HCT116 (cell line): ENCODE data around the gene SERGEF. TPM values are rescaled to one million over a fixed set of nuclear protein-coding genes. Genes with fewer than 3 reads are reported as not detected.

Experiments used
- ATAC-seq: fragments of 200-7000 bp; cut with Tn5 transposase; 2 replicates; pipeline ENCODE4 v1.9.1; 2020; ENCODE audit warnings: mild to moderate bottlenecking, moderate library complexity
- BruUV-seq: library from RNA; stranded (reverse); fragments of 400-500 nt; replicated peaks from 2 replicates; lab custom pipeline; 2021; lab: Mats Ljungman, UMichigan
- CTCF ChIA-PET: fragments of 300-600 bp; sonication (Branson Sonifier 250); formaldehyde crosslinking; loops from one replicate; lab custom pipeline; 2021; ENCODE audit warnings: antibody characterized with exemption; lab: Charles Lee
- POLR2A ChIA-PET: fragments of 300-600, 350-600 bp; sonication (Branson Sonifier 250); formaldehyde crosslinking; loops from one replicate; lab custom pipeline; 2021; ENCODE audit warnings: antibody characterized with exemption; lab: Charles Lee
- RAD21 ChIA-PET, 2 experiments: fragments of 300-600 bp; sonication (Branson Sonifier 250); formaldehyde crosslinking; loops; one replicate each; lab custom pipeline; 2023; ENCODE audit warnings: low total read pairs in 2 of 2; ENCODE audit not compliant: uncharacterized antibody in 2 of 2, unreplicated experiment in 2 of 2, low non-redundant PET in 1 of 2; lab: Charles Lee
- DNase-seq: peaks from one replicate; pipeline ENCODE4 v3.0.0-alpha.2; 2010; ENCODE audit warnings: low read depth, low spot score
- H2AFZ ChIP-seq: fragments of 200-600 bp; shearing (Covaris generic), sonication (generic); 2 replicates; pipeline ENCODE4 v1.6.1; 2017; ENCODE audit warnings: low read depth, mixed run types, mixed read lengths, antibody characterized with exemption, low read length; ENCODE audit not compliant: poor library complexity, severe bottlenecking
- H3K27ac ChIP-seq: 2 replicates; pipeline ENCODE4 v1.5.1; 2012; ENCODE audit warnings: low read depth, low read length
- H3K27me3 ChIP-seq: fragments of 200-600 bp; sonication (generic); 2 replicates; pipeline ENCODE4 v1.6.1; 2016; ENCODE audit warnings: mixed run types, low read length, mixed read lengths; ENCODE audit not compliant: insufficient read depth
- H3K36me3 ChIP-seq, 2 experiments: fragments of 200-500 bp in 1 of 2; fragments of 200-600 bp in 1 of 2; sonication (Bioruptor generic) in 1 of 2; sonication (generic) in 1 of 2; 2 replicates each; pipeline versions ENCODE4 v1.5.1 to v1.6.1; 2014 to 2016; ENCODE audit warnings: low read length in 2 of 2, inconsistent platforms in 1 of 2, mixed read lengths in 1 of 2, mixed run types in 1 of 2; ENCODE audit not compliant: insufficient read depth in 2 of 2, control insufficient read depth in 1 of 2
- H3K4me1 ChIP-seq, 2 experiments: fragments of 200-600 bp in 1 of 2; sonication (generic) in 1 of 2; 2 replicates each; pipeline versions ENCODE4 v1.5.1 to v1.6.1; 2012 to 2017; ENCODE audit warnings: low read length in 2 of 2, inconsistent platforms in 1 of 2, mild to moderate bottlenecking in 1 of 2, mixed read lengths in 1 of 2, mixed run types in 1 of 2, moderate library complexity in 1 of 2; ENCODE audit not compliant: insufficient read depth in 2 of 2, control insufficient read depth in 1 of 2
- H3K4me2 ChIP-seq: fragments of 200-600 bp; sonication (generic); 2 replicates; pipeline ENCODE4 v1.6.1; 2017; ENCODE audit warnings: mixed run types, low read length, mixed read lengths
- H3K4me3 ChIP-seq, 2 experiments: fragments of 200-600 bp in 1 of 2; sonication (generic) in 1 of 2; replicated peaks in 1 of 2; 2 replicates each; pipeline ENCODE4 v1.5.1; 2011 to 2016; ENCODE audit warnings: low read length in 2 of 2, control low read depth in 1 of 2, low read depth in 1 of 2, mild to moderate bottlenecking in 1 of 2, mixed read lengths in 1 of 2, mixed run types in 1 of 2
- H3K79me2 ChIP-seq: fragments of 200-600 bp; sonication (generic); 2 replicates; pipeline ENCODE4 v1.6.1; 2017; ENCODE audit warnings: mild to moderate bottlenecking, mixed run types, low read length, moderate library complexity, mixed read lengths; ENCODE audit not compliant: insufficient read depth
- H3K9ac ChIP-seq: fragments of 200-600 bp; sonication (generic); 2 replicates; pipeline ENCODE4 v1.6.1; 2016; ENCODE audit warnings: low read length, mixed read lengths
- H3K9me2 ChIP-seq: fragments of 200-600 bp; sonication (generic), shearing (Covaris generic); 2 replicates; pipeline ENCODE4 v1.6.1; 2017; ENCODE audit warnings: mixed run types, mild to moderate bottlenecking, moderate library complexity; ENCODE audit not compliant: insufficient read depth
- H3K9me3 ChIP-seq, 2 experiments: fragments of 200-500 bp in 1 of 2; fragments of 200-600 bp in 1 of 2; sonication (Bioruptor generic) in 1 of 2; sonication (generic) in 1 of 2; 2 replicates each; pipeline ENCODE4 v1.6.1; 2014 to 2017; ENCODE audit warnings: low read length in 2 of 2, mixed read lengths in 2 of 2, inconsistent platforms in 1 of 2, low read depth in 1 of 2, mild to moderate bottlenecking in 1 of 2, mixed run types in 1 of 2, moderate library complexity in 1 of 2; ENCODE audit not compliant: control insufficient read depth in 1 of 2, insufficient read depth in 1 of 2
- H4K20me1 ChIP-seq: fragments of 200-600 bp; sonication (generic), shearing (Covaris generic); 2 replicates; pipeline ENCODE4 v1.6.1; 2017; ENCODE audit warnings: mixed run types, mild to moderate bottlenecking, moderate library complexity; ENCODE audit not compliant: insufficient read depth
- CEBPB ChIP-seq: IDR thresholded peaks from 2 replicates; pipeline ENCODE4 v1.6.1; 2012; ENCODE audit warnings: low read depth
- CTCF ChIP-seq, 3 experiments: fragments of 200-600 bp in 1 of 3; sonication (generic) in 1 of 3; IDR thresholded peaks in 2 of 3; conservative IDR thresholded peaks in 1 of 3; 2 replicates each; pipeline ENCODE4 v1.5.1; 2012 to 2017; ENCODE audit warnings: low read depth in 2 of 3, low read length in 2 of 3, antibody characterized with exemption in 1 of 3, borderline replicate concordance in 1 of 3, control low read depth in 1 of 3, mild to moderate bottlenecking in 1 of 3, mixed read lengths in 1 of 3, mixed run types in 1 of 3, moderate library complexity in 1 of 3; ENCODE audit not compliant: insufficient read depth in 1 of 3
- EGR1 ChIP-seq: IDR thresholded peaks from 2 replicates; pipeline ENCODE4 v1.6.1; 2012; ENCODE audit warnings: low read depth
- EZH2phosphoT487 ChIP-seq: fragments of 200-600 bp; IDR thresholded peaks from 2 replicates; pipeline ENCODE4 v1.6.1; 2018; ENCODE audit warnings: antibody characterized with exemption, borderline replicate concordance
- SIN3A ChIP-seq: IDR thresholded peaks from 2 replicates; pipeline ENCODE4 v1.6.1; 2012; ENCODE audit warnings: low read depth
- SRF ChIP-seq: IDR thresholded peaks from 2 replicates; pipeline ENCODE4 v1.6.1; 2012; ENCODE audit warnings: low read depth
- YY1 ChIP-seq: IDR thresholded peaks from 2 replicates; pipeline ENCODE4 v1.6.1; 2011; ENCODE audit warnings: low read length, low read depth, moderate library complexity, mild to moderate bottlenecking; ENCODE audit not compliant: insufficient replicate concordance; ENCODE audit errors: extremely low read depth
- ZBTB33 ChIP-seq: IDR thresholded peaks from 2 replicates; pipeline ENCODE4 v1.6.1; 2011; ENCODE audit warnings: mild to moderate bottlenecking, low read length, moderate library complexity; ENCODE audit not compliant: insufficient replicate concordance; ENCODE audit errors: extremely low read depth
- ZFX ChIP-seq: fragments of 450-650 bp; IDR thresholded peaks from 2 replicates; pipeline ENCODE4 v1.6.1; 2017
- intact Hi-C: fragments of 100-400 bp; cut with micrococcal nuclease; formaldehyde crosslinking; loops from 2 replicates; pipeline ENCODE4 v1.10.0; 2022
- total RNA-seq: library from RNA; stranded (reverse); gene quantifications from one replicate; pipeline ENCODE4 v1.2.1, GENCODE V29; 2021; ENCODE audit not compliant: unreplicated experiment

SERGEF gene
- total RNA-seq, 1 experiment from 2014 or later = 32.8 TPM

- TF ChIP-seq ZBTB33 (no peak), SRF (no peak), CTCF (IDR thresholded peaks at IDR 0.05 in 2 of 3, conservative IDR thresholded peaks at IDR 0.05 in 1 of 3; ENCODE audit: borderline replicate concordance in 1 of 3, insufficient read depth in 1 of 3, low read depth in 2 of 3, low read length in 2 of 3) (no peak), EZH2phosphoT487 (no peak), YY1 (no peak)
Measured at GRCh38 chr11:17803754-17804334, 209.0 kb downstream of the SERGEF start (continued).

- RAD21 ChIA-PET = no interaction called here
- H3K27ac ChIP-seq = no peak overlapping the region
- no peaks in the 10 kb centered on the region for H3K79me2 ChIP-seq
- H3K36me3 ChIP-seq = no peaks in the 10 kb centered on the region
- POLR2A ChIA-PET = no interaction called here
- no peaks in the 10 kb centered on the region for H3K9me2 ChIP-seq
- ATAC-seq = no peak
- H3K27me3 ChIP-seq = no peaks in the 10 kb centered on the region
- no TSS peak for BruUV-seq
- TF ChIP-seq EZH2phosphoT487 (no peak), CEBPB (no peak), SIN3A (no peak), SRF (no peak), ZFX (no peak), EGR1 (no peak)
- no peak overlapping the region for H3K4me3 ChIP-seq
- H3K9me3 ChIP-seq = no peaks in the 10 kb centered on the region
- no peak overlapping the region for H3K9ac ChIP-seq
- no peaks in the 10 kb centered on the region for H3K4me1 ChIP-seq
- CTCF ChIA-PET = no interaction called here
- H3K4me2 ChIP-seq = no peak overlapping the region
- DNase-seq = no peak
- H4K20me1 ChIP-seq = no peaks in the 10 kb centered on the region
- intact Hi-C loops = no loop called here
- H2AFZ ChIP-seq = no peak overlapping the region
Measured at GRCh38 chr11:17802491-17802890, 210.4 kb downstream of the SERGEF start.
